GM12872 (cell line): ENCODE data around the gene USP48.

Source experiments
- TF ChIP-seq, protein P1 (sequence below): IDR thresholded peaks from 3 replicates; pipeline ENCODE4 v1.5.1; 2011; ENCODE audit warnings: low read depth, mild to moderate bottlenecking, low read length, moderate library complexity; ENCODE audit not compliant: insufficient read depth

USP48 gene, protein sequence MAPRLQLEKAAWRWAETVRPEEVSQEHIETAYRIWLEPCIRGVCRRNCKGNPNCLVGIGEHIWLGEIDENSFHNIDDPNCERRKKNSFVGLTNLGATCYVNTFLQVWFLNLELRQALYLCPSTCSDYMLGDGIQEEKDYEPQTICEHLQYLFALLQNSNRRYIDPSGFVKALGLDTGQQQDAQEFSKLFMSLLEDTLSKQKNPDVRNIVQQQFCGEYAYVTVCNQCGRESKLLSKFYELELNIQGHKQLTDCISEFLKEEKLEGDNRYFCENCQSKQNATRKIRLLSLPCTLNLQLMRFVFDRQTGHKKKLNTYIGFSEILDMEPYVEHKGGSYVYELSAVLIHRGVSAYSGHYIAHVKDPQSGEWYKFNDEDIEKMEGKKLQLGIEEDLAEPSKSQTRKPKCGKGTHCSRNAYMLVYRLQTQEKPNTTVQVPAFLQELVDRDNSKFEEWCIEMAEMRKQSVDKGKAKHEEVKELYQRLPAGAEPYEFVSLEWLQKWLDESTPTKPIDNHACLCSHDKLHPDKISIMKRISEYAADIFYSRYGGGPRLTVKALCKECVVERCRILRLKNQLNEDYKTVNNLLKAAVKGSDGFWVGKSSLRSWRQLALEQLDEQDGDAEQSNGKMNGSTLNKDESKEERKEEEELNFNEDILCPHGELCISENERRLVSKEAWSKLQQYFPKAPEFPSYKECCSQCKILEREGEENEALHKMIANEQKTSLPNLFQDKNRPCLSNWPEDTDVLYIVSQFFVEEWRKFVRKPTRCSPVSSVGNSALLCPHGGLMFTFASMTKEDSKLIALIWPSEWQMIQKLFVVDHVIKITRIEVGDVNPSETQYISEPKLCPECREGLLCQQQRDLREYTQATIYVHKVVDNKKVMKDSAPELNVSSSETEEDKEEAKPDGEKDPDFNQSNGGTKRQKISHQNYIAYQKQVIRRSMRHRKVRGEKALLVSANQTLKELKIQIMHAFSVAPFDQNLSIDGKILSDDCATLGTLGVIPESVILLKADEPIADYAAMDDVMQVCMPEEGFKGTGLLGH

DNA sequence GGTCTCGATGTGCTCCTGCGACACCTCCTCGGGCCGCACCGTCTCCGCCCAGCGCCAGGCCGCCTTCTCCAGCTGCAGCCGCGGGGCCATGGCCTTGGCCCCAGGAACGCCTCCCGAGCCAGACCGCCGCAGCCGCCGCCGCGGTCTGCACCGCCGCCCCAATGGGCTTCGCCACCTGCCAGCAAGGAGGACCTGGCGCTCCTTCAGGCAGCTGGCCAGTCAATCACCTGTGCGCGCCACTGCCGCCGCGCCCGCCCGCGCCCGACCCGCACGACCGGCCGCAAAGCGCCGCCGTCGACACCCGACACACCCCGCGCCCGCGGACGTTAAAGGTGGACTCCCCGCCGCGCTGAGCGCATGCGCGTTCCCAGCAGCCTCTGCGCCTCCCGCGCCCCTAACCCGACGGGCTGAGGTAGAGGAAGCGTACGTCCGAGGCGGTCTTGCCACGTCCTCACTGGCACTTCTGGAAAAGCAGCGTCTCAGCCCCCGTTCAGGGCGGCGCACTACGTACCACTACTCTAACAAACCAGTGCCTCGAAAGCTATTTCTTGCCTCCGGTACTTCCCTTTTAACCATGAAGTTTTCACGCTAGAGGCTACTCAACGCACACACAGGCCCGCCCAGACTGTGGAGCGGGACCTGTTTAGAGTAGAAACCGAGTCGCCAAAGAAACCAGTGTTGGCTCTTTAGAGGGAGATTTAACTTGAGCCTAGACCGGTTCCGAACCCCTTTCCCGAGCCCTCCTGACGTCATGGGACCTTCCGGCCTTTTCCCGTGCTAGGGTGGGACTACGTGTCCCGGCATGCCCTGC is at the start of gene USP48:
Gene USP48 (minus strand): TSS at position 282 of the 811 bp plus-strand sequence. CDS start 192 bp downstream, at position 90.
- TF ChIP-seq, protein P1, sequence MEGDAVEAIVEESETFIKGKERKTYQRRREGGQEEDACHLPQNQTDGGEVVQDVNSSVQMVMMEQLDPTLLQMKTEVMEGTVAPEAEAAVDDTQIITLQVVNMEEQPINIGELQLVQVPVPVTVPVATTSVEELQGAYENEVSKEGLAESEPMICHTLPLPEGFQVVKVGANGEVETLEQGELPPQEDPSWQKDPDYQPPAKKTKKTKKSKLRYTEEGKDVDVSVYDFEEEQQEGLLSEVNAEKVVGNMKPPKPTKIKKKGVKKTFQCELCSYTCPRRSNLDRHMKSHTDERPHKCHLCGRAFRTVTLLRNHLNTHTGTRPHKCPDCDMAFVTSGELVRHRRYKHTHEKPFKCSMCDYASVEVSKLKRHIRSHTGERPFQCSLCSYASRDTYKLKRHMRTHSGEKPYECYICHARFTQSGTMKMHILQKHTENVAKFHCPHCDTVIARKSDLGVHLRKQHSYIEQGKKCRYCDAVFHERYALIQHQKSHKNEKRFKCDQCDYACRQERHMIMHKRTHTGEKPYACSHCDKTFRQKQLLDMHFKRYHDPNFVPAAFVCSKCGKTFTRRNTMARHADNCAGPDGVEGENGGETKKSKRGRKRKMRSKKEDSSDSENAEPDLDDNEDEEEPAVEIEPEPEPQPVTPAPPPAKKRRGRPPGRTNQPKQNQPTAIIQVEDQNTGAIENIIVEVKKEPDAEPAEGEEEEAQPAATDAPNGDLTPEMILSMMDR: no peak

DNA sequence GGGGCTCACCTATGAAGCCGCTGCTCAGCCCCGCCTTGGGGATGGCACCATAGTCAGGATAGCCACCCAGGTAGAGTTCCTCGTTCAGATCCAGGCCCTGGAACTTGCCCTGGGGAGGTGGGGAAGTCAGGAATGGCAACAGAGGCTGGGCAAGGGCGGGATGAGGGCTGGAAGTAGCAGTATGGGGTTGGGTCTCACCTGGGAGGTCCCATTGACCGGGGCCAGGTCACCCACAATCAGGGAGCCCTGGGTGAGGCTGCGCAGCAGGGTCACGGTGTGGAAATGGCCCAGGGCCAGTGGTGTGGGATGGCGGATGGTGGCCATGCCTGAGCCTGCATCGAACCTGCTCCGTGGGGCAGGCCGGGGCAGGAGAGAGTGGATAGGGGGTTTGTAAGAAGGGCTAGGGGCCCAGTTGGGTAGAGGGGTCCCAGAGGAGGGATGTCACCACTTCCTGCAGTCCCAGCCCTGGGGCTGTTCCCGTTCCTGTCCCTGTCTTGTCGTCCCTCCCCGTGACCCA is 48.6 kb upstream of the USP48 start:
- TF ChIP-seq, protein P1: no peak

DNA sequence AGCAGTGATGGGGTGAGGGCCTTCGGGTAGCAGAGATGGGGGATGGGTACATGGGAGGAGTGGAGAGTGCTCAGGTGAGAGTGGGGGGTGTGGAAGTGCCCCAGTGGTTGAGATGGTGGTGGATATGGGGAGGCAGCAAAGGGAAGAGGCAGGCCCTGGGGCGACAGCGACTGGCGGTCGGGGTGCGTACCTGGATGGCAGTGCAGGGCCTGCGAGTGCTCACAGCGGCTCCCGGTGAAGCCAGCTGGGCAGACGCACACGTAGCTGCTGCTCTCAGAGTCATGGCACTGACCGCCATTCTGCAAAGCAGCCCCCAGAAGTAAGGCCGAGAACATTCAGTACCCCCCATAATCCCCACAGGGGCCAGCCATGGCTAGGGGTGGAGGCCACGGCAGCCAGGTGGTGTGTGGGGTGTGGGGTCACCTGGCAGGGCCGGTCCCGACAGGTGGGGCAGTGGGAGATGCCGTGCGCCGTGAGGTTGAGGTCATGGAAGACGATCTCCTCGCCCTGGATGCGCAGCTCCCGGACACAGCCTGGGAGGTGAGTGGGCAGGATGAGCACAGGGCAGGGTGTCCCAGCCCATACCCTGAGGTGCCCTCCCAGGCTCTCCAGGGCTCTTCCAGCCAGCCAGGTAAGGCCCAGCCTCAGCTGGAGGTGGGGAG is 48.0 kb upstream of the USP48 start:
- TF ChIP-seq, protein P1: no peak

DNA sequence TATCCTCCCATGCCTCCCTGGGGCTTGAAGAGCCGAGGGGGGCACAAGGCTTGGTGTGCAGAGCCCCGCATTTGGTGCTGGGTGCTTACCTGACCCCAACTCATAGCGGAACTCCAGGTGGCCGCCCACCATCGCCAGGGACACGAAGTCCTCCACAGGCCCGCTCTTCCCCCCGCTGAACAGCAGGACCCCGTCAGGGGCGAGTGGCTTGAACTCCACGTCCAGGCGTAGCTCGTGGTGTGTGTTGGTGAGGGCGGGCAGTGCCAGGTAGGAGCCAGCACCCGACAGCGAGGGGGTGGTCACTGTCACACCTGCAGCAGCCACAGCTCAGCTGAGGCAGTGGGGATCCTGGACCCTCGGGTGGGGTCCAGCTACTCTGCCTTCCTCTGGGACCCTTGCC is 46.3 kb upstream of the USP48 start:
- TF ChIP-seq, protein P1: no peak

DNA sequence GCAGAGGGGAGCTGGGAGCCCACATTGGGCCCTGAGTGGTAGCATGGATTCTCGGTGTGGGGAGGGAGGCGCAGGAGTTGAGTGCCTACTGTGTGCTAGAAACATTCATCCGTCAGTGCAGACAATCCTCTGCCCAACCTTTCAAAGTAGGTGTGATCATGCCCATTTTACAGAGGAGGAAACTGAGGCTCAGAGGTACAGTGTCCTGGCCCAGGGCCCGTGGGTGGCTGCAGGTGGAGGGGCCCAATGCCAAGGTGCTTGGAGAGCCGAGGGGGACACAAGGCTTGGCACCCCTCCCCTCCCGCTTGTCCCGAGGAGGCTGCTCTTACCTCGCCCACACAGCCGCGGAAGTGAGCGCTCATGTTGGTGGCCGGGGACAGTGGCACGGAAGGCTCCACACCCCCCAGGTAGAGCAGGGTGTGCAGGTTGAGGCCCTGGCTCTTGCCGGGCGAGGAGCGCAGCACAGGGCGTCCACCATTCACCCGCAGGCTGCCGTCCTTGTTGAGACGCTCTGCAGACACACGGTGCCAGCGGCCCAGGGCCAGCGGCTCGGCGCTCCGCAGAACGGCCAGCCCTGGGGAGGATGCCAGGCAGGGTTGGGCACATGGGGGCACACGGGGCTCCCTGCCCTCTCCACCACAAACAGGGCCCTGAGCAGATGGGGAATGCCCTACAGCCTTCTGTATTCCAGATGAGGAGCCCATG is 45.7 kb upstream of the USP48 start:
- TF ChIP-seq, protein P1: no peak

DNA sequence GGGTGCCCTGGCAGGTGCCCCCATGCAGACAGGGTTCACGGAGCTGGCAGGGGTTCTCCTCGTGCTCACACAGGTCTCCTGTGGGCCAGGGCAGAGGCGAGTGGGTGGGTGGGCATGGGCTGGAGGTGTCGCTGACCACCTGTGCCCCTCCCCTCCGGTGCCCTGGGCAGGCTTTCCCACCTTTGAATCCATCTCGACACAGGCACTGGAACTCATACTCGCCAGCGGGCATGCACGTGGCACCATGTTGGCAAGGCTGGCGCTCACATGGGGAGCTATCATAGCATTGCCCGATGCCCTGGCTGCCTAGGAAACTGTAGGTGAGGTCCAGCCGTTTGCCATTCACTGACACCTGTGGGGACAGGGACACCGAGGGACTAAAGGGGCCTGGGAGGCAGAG is 45.1 kb upstream of the USP48 start:
- TF ChIP-seq, protein P1: no peak
